Measurements from ENCODE around the gene CNBD2.
A peak's percentile ranks its signal among the peaks of the same experiment; 100 is the strongest.
"Not testable (repeated sequence)": the region's sequence is repeated elsewhere in the genome, so short reads cannot be mapped to it uniquely, and the experiment has no call there.

The CNBD2 gene

GRCh38 chr20:35967979-35968640 lies at the start of gene CNBD2:
CNBD2 (plus strand) TSS chr20:35968590; CDS start chr20:35968763, 173 bp downstream.
- Histone ChIP-seq H3K4me3 (ENCODE audit: low read length) (no peak within 1 kb of the TSS), H3K36me3 (ENCODE audit: control insufficient read depth, insufficient read depth, low read length, severe bottlenecking) (no peaks in the 10 kb centered on the region), H3K9ac (ENCODE audit: low read length) (no peak within 1 kb of the TSS), H3K9me3 (ENCODE audit: control insufficient read depth, low read length) (no peaks in the 10 kb centered on the region), H3K4me1 (ENCODE audit: control insufficient read depth, insufficient read depth, low read length) (no peaks in the 10 kb centered on the region), H3K27me3 (replicated peaks; ENCODE audit: control insufficient read depth, insufficient read depth, low read length) (no peaks in the 10 kb centered on the region)
- DNase-seq (ENCODE audit: low read depth): no peak

- Histone ChIP-seq H3K36me3 (ENCODE audit: control insufficient read depth, insufficient read depth, low read length, severe bottlenecking) (peaks cover 41% of the 10 kb centered on the region), H3K4me1 (ENCODE audit: control insufficient read depth, insufficient read depth, low read length) (no peaks in the 10 kb centered on the region), H3K9me3 (ENCODE audit: control insufficient read depth, low read length) (no peaks in the 10 kb centered on the region), H3K4me3 (ENCODE audit: low read length) (no peak overlapping the region), H3K27me3 (replicated peaks; ENCODE audit: control insufficient read depth, insufficient read depth, low read length) (no peaks in the 10 kb centered on the region), H3K9ac (ENCODE audit: low read length) (no peak overlapping the region)
- no peak for DNase-seq (ENCODE audit: low read depth)
These were observed 47.9 kb upstream of the CNBD2 start for GRCh38 chr20:35920523-35920922.

- no peak overlapping the region for H3K9ac ChIP-seq (ENCODE audit: low read length)
- no peaks in the 10 kb centered on the region for H3K27me3 ChIP-seq (replicated peaks; ENCODE audit: control insufficient read depth, insufficient read depth, low read length)
- H3K4me3 ChIP-seq (ENCODE audit: low read length): no peak overlapping the region
- no peak for DNase-seq (ENCODE audit: low read depth)
- H3K9me3 ChIP-seq (ENCODE audit: control insufficient read depth, low read length): no peaks in the 10 kb centered on the region
- H3K36me3 ChIP-seq (ENCODE audit: control insufficient read depth, insufficient read depth, low read length, severe bottlenecking): peaks cover 35% of the 10 kb centered on the region
- no peaks in the 10 kb centered on the region for H3K4me1 ChIP-seq (ENCODE audit: control insufficient read depth, insufficient read depth, low read length)
These were observed 39.1 kb upstream of the CNBD2 start for GRCh38 chr20:35929301-35929700.

GRCh38 chr20:35934050-35934449 lies 34.3 kb upstream of the CNBD2 start:
- no peak for DNase-seq (ENCODE audit: low read depth)
- no peaks in the 10 kb centered on the region for H3K27me3 ChIP-seq (replicated peaks; ENCODE audit: control insufficient read depth, insufficient read depth, low read length)
- H3K9ac ChIP-seq (ENCODE audit: low read length): no peak overlapping the region
- H3K4me3 ChIP-seq (ENCODE audit: low read length): no peak overlapping the region
- no peaks in the 10 kb centered on the region for H3K4me1 ChIP-seq (ENCODE audit: control insufficient read depth, insufficient read depth, low read length)
- H3K36me3 ChIP-seq (ENCODE audit: control insufficient read depth, insufficient read depth, low read length, severe bottlenecking): peaks cover 24% of the 10 kb centered on the region
- no peaks in the 10 kb centered on the region for H3K9me3 ChIP-seq (ENCODE audit: control insufficient read depth, low read length)

- H3K4me3 ChIP-seq (ENCODE audit: low read length): no peak overlapping the region
- H3K36me3 ChIP-seq (ENCODE audit: control insufficient read depth, insufficient read depth, low read length, severe bottlenecking): peaks cover 33% of the 10 kb centered on the region
- peak; percentile 22 for DNase-seq (ENCODE audit: low read depth)
These were observed 29.1 kb upstream of the CNBD2 start for GRCh38 chr20:35939264-35939663.

GRCh38 chr20:35941620-35942019 lies 26.8 kb upstream of the CNBD2 start:
- Histone ChIP-seq H3K36me3 (ENCODE audit: control insufficient read depth, insufficient read depth, low read length, severe bottlenecking) (peaks cover 39% of the 10 kb centered on the region), H3K9me3 (ENCODE audit: control insufficient read depth, low read length) (no peaks in the 10 kb centered on the region), H3K9ac (ENCODE audit: low read length) (no peak overlapping the region), H3K4me3 (ENCODE audit: low read length) (no peak overlapping the region), H3K27me3 (replicated peaks; ENCODE audit: control insufficient read depth, insufficient read depth, low read length) (no peaks in the 10 kb centered on the region), H3K4me1 (ENCODE audit: control insufficient read depth, insufficient read depth, low read length) (no peaks in the 10 kb centered on the region)
- DNase-seq (ENCODE audit: low read depth): no peak

More at GRCh38 chr20:35939264-35939663, 29.1 kb upstream of the CNBD2 start:
- no peaks in the 10 kb centered on the region for H3K27me3 ChIP-seq (replicated peaks; ENCODE audit: control insufficient read depth, insufficient read depth, low read length)
- H3K4me1 ChIP-seq (ENCODE audit: control insufficient read depth, insufficient read depth, low read length): no peaks in the 10 kb centered on the region
- no peaks in the 10 kb centered on the region for H3K9me3 ChIP-seq (ENCODE audit: control insufficient read depth, low read length)
- no peak overlapping the region for H3K9ac ChIP-seq (ENCODE audit: low read length)

- Histone ChIP-seq H3K9me3 (ENCODE audit: control insufficient read depth, low read length) (no peaks in the 10 kb centered on the region), H3K9ac (ENCODE audit: low read length) (no peak overlapping the region), H3K4me3 (ENCODE audit: low read length) (no peak overlapping the region), H3K36me3 (ENCODE audit: control insufficient read depth, insufficient read depth, low read length, severe bottlenecking) (peaks cover 39% of the 10 kb centered on the region), H3K4me1 (ENCODE audit: control insufficient read depth, insufficient read depth, low read length) (no peaks in the 10 kb centered on the region), H3K27me3 (replicated peaks; ENCODE audit: control insufficient read depth, insufficient read depth, low read length) (no peaks in the 10 kb centered on the region)
- DNase-seq (ENCODE audit: low read depth): no peak
These were observed 26.1 kb upstream of the CNBD2 start for GRCh38 chr20:35942243-35942642.

GRCh38 chr20:35947489-35947888 lies 20.9 kb upstream of the CNBD2 start:
- Histone ChIP-seq H3K9me3 (ENCODE audit: control insufficient read depth, low read length) (no peaks in the 10 kb centered on the region), H3K4me1 (ENCODE audit: control insufficient read depth, insufficient read depth, low read length) (peaks cover 16% of the 10 kb centered on the region), H3K4me3 (ENCODE audit: low read length) (no peak overlapping the region), H3K27me3 (replicated peaks; ENCODE audit: control insufficient read depth, insufficient read depth, low read length) (no peaks in the 10 kb centered on the region), H3K9ac (ENCODE audit: low read length) (no peak overlapping the region), H3K36me3 (ENCODE audit: control insufficient read depth, insufficient read depth, low read length, severe bottlenecking) (peaks cover 29% of the 10 kb centered on the region)
- peak; percentile 7 for DNase-seq (ENCODE audit: low read depth)

GRCh38 chr20:35947907-35948306 lies 20.5 kb upstream of the CNBD2 start:
- Histone ChIP-seq H3K4me1 (ENCODE audit: control insufficient read depth, insufficient read depth, low read length) (peaks cover 20% of the 10 kb centered on the region), H3K9ac (ENCODE audit: low read length) (no peak overlapping the region), H3K9me3 (ENCODE audit: control insufficient read depth, low read length) (no peaks in the 10 kb centered on the region), H3K27me3 (replicated peaks; ENCODE audit: control insufficient read depth, insufficient read depth, low read length) (no peaks in the 10 kb centered on the region), H3K4me3 (ENCODE audit: low read length) (no peak overlapping the region), H3K36me3 (ENCODE audit: control insufficient read depth, insufficient read depth, low read length, severe bottlenecking) (peaks cover 27% of the 10 kb centered on the region)
- DNase-seq (ENCODE audit: low read depth): no peak

GRCh38 chr20:35950093-35950492 lies 18.3 kb upstream of the CNBD2 start:
- DNase-seq (ENCODE audit: low read depth): no peak
- Histone ChIP-seq H3K4me3 (ENCODE audit: low read length) (no peak overlapping the region), H3K9me3 (ENCODE audit: control insufficient read depth, low read length) (no peaks in the 10 kb centered on the region), H3K27me3 (replicated peaks; ENCODE audit: control insufficient read depth, insufficient read depth, low read length) (no peaks in the 10 kb centered on the region), H3K9ac (ENCODE audit: low read length) (no peak overlapping the region), H3K36me3 (ENCODE audit: control insufficient read depth, insufficient read depth, low read length, severe bottlenecking) (peaks cover 19% of the 10 kb centered on the region), H3K4me1 (ENCODE audit: control insufficient read depth, insufficient read depth, low read length) (peaks cover 27% of the 10 kb centered on the region)

- H3K9me3 ChIP-seq (ENCODE audit: control insufficient read depth, low read length); H3K27me3 ChIP-seq (replicated peaks; ENCODE audit: control insufficient read depth, insufficient read depth, low read length); DNase-seq (ENCODE audit: low read depth): not testable (repeated sequence)
- peak overlapping the region; percentile 99 for H3K9ac ChIP-seq (ENCODE audit: low read length)
- H3K36me3 ChIP-seq (ENCODE audit: control insufficient read depth, insufficient read depth, low read length, severe bottlenecking): peaks cover 16% of the 10 kb centered on the region
- peak overlapping the region; percentile 95 for H3K4me3 ChIP-seq (ENCODE audit: low read length)
- H3K4me1 ChIP-seq (ENCODE audit: control insufficient read depth, insufficient read depth, low read length): peaks cover 32% of the 10 kb centered on the region
These were observed 16.3 kb upstream of the CNBD2 start for GRCh38 chr20:35952080-35952479.
